Nucleus accumbens (tissue), 56 donors: Measurements from ENCODE around the gene BMAL1.
"Not testable (repeated sequence)": the region's sequence is repeated elsewhere in the genome, so short reads cannot be mapped to it uniquely, and the experiment has no call there.

Source experiments
- DNase-seq, 56 donors: peaks; one replicate each; lab custom pipeline; 2025; lab: John Stamatoyannopoulos, UW

Gene BMAL1

GRCh38 chr11:13433437-13433836 lies 155.8 kb downstream of the BMAL1 start:
- no peak for DNase-seq

GRCh38 chr11:13434247-13435205 lies 156.9 kb downstream of the BMAL1 start:
- DNase-seq: no peak

GRCh38 chr11:13436836-13437235 lies 159.2 kb downstream of the BMAL1 start:
- not testable (repeated sequence) for DNase-seq
